ENCODE measurements around the gene BLM.

BLM gene

DNA sequence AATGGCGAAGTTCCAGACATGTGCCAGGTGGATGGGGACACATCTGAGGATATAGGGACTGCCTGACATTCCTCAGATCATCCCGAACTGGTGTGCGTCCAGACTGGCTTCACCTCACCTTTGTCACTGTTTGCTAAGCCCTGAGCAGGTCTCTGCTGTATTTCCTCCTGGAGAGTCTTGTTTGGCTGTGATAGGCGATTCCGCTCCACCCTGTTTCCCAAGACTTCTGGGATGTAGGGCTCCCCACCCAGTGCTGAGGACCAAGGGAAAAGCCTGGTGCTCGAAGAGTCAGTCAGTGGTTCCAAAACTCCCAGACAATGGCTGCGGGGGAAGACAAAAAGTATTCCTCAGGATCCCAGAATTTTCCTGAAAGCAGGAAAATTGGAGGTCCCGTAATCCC, 140.2 kb downstream of the BLM start:
- no peak for DNase-seq

GRCh38 chr15:90857883-90858443, 140.8 kb downstream of the BLM start:
- DNase-seq = no peak

DNA sequence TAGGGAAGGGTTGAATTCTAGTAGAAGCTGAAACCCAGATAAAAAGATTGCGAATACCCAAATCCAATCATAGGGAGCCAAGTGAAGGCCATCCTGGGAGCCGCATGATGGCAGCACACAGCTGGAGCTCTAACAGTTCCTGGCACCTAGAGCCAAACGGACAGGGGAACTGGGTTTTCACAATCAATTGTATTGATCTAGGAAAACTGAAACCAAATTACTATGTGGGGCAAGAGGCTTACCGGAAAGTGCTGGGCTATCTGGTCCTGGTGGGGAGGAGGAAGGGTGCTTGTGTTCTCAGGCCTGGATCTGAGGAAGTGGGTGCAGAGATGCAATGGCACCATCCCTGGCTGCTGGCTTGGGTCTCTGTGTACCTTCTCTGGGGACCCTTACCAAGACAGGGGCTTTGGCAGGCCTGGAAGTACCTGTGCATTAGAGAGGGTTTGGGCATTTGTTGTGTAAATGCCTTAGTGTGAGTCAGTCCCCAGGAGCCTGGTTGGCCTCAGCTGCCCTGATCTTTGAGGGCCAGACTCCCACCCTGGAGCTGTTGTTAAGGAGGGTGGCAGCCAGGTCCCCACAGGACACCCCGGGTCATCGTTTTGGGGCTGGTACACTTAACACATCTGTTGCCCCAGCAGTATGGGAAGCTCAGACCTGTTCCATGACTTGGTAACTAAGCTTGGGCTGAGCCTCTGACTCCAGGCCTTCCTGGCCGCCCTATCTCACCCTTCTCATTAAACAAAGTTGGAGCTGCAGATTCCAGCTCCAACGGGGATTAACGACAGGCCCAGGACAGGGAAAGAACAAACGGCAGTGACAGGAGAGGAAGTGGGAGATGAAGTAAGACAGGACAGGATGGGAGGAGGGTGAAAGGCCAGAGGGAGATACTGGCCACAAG, 142.3 kb downstream of the BLM start:
- no peak for DNase-seq

DNA sequence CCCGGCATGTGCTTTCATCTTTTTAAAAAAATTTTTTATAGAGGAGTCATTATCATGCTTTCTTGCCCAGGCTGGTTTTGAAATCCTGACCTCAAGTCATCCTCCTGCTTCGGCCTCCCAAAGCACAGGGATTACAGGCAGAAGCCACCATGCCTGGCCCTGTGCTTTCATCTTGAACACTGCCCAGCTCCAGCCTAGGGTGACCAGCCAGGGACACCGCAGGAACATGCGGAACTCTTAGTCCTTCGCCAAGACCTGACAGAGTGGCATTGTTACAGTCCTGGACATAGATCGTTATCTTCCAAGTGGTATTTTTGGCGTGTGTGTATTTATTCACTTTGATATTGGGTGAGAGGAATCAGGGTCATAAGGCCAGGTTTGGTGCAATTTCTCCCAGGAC, 143.3 kb downstream of the BLM start:
- DNase-seq = no peak

GRCh38 chr15:90860942-90861675, 144.0 kb downstream of the BLM start:
- DNase-seq = no peak

DNA sequence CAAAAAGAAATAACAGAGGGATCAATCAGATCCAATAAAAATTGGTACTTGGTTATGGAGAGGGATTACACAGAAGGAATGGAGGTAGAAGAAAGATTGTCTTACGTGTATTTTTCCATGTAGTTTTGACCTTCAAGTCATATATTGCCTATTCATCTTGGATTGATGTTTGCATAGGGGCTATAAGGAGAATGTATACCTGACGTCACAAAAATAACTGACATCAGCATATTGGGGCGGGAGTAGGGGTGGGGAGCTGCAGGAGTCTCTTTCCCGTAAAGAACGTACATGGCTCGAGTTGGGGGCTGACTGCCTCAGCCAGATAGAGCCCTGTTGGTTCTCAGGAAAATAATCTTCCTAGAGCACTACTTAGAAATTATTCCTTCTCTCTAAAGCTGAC, 145.3 kb downstream of the BLM start:
- DNase-seq = no peak

GRCh38 chr15:90862964-90863778, 146.0 kb downstream of the BLM start:
- DNase-seq = peak in 1 of 2 donors; percentile 52

GRCh38 chr15:90863987-90864386, 146.8 kb downstream of the BLM start:
- no peak for DNase-seq

DNA sequence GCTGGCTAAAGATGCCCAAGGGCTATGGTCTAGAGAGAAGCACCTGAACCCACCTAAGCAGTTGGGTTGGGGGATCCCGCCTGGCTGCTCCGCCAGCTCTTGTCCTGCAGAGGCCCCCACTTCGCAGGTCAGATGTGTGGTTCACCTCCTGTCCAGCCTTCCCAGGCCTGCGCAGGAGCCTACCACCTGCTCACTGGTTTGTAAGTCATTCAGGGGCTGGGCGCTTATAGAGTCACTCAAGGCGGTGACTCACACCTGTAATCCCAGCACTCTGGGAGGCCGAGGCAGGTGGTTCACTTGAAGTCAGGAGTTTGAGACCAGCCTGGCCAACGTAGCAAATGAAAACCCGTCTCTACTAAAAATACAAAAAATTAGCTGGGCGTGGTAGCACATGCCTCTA, 147.4 kb downstream of the BLM start:
- DNase-seq = no peak

DNA sequence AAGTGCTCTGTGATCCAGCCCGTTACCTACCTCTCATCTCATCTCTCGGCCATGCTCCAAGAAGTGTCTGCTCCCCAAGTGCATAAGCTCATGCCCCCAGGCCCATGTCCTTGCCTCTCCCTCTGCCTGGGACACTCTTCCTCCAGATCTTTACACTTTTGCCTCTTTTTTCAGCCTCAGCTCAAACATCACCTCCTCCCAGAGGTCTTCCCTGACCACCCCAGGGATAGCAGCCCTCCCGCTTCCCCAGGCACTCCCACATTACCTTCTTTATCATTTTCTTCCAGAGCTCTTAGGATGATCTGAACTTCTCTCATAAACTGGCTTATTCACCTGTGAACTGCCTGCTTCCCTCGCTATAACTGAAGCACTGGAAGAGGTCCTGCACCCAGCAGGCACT, 148.6 kb downstream of the BLM start:
- DNase-seq = no peak

Measured in CD4-positive, alpha-beta T cell treated with Interferon alpha-2 for 1 hour (primary cell).